ENCODE results near the gene TXNL4A. TPM values are rescaled to one million over a fixed set of nuclear protein-coding genes. Genes with fewer than 3 reads are reported as not detected.

TXNL4A gene
- total RNA-seq, 1 experiment from 2014 or later: 416 TPM

DNA sequence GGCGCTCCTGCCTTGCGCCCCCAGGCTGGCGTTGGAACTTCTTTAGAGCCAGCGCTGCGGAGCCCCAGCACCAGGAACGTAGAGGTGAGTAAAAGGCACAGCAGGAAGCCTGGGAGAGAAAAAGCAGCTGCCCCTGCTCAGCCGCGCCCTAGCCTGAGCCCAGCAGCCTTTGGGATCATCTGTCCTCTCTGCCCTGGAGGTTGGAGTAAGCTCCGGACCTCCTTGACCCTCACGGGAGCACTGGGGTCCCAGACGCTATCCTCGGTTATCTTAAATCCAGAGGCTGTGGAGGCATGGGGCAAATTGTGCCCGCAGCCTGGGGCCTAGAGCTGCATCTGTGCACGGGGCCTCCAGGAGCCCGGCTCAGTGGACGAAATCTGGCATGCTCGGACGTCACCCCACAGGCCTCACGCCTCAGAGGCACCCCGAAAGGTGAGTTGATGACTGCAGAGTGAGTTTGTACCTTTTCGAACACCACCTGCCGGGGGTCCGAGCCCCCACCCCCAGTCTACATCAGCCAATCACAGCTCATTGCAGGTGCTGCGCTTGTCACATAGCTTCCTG is 35.3 kb downstream of the TXNL4A start:
- no peak overlapping the region for H3K4me3 ChIP-seq (ENCODE audit: low read depth in 2 of 2, low read length in 2 of 2)
- ATAC-seq: peak; percentile 13; the same call in 1 of the 2 replicates
- intact Hi-C loops (cut with micrococcal nuclease; ENCODE audit: unreplicated experiment): no loop called here
- BruUV-seq (replicated peaks): no TSS peak
- H3K4me1 ChIP-seq (ENCODE audit: control insufficient read depth, insufficient read depth, low read length): peaks cover 29% of the 10 kb centered on the region
- no peaks in the 10 kb centered on the region for H3K27me3 ChIP-seq (ENCODE audit: control insufficient read depth, insufficient read depth, low read length)
- POLR2A ChIA-PET: interaction anchor here (0.5 to 0.7 kb wide), 2 partner anchors 9 to 11 kb away, joined by 3 to 12 read pairs; partner anchors contain the start of gene HSBP1L1
- TF ChIP-seq SIN3A (IDR thresholded peaks at IDR 0.05; ENCODE audit: borderline replicate concordance, insufficient read depth, low read depth, low read length): 0 out of 2 replicates have a peak, but pooled peaks have one; percentile 10
- TF ChIP-seq, protein P1, sequence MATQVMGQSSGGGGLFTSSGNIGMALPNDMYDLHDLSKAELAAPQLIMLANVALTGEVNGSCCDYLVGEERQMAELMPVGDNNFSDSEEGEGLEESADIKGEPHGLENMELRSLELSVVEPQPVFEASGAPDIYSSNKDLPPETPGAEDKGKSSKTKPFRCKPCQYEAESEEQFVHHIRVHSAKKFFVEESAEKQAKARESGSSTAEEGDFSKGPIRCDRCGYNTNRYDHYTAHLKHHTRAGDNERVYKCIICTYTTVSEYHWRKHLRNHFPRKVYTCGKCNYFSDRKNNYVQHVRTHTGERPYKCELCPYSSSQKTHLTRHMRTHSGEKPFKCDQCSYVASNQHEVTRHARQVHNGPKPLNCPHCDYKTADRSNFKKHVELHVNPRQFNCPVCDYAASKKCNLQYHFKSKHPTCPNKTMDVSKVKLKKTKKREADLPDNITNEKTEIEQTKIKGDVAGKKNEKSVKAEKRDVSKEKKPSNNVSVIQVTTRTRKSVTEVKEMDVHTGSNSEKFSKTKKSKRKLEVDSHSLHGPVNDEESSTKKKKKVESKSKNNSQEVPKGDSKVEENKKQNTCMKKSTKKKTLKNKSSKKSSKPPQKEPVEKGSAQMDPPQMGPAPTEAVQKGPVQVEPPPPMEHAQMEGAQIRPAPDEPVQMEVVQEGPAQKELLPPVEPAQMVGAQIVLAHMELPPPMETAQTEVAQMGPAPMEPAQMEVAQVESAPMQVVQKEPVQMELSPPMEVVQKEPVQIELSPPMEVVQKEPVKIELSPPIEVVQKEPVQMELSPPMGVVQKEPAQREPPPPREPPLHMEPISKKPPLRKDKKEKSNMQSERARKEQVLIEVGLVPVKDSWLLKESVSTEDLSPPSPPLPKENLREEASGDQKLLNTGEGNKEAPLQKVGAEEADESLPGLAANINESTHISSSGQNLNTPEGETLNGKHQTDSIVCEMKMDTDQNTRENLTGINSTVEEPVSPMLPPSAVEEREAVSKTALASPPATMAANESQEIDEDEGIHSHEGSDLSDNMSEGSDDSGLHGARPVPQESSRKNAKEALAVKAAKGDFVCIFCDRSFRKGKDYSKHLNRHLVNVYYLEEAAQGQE (IDR thresholded peaks at IDR 0.05; ENCODE audit: insufficient read depth in 1 of 2, low read depth in 2 of 2, low read length in 1 of 2): no peak
- TF ChIP-seq TCF7L2 (IDR thresholded peaks at IDR 0.05; ENCODE audit: low read depth, low read length): no peak
- DNase-seq (ENCODE audit: low read depth, low spot score): no peak
- no peaks in the 10 kb centered on the region for H3K9me3 ChIP-seq (ENCODE audit: control insufficient read depth, insufficient read depth, low read depth, low read length)
- H3K27ac ChIP-seq (ENCODE audit: low read length): no peak overlapping the region
- in situ Hi-C loops (cut with HindIII; ENCODE audit: low pct_unique_long_range_greater_than_20kb, low sequenced_read_pairs): no loop called here
- no peaks in the 10 kb centered on the region for H3K36me3 ChIP-seq (ENCODE audit: control insufficient read depth, insufficient read depth, low read length)
- CTCF ChIA-PET: interaction anchor here (0.9 kb wide), 1 partner anchor 11 kb away, joined by 11 read pairs; the partner anchor contains the start of gene HSBP1L1

DNA sequence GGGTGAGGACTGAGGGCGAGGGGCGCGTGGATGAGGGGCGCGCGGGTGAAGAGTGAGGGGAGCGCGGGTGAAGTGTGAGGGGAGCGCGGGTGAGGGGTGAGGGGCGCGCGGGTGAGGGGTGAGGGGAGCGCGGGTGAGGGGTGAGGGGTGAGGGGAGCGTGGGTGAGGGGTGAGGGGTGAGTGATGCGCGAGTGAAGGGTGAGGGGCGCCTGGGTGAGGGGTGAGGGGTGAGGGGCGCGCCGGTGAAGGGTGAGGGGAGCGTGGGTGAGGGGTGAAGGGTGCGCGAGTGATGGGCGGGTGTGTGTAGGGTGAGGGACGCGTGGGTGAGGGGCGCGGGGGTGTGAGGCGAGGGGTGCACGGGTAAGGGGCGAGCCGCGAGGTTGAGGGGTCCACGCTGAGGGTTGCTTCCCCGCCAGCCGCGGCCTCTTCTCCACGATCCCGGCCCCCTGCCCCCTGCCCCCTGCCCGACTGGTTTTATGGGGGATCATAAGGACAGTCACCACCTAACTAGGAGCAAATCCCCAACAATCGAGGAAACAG is 35.8 kb downstream of the TXNL4A start:
- peak overlapping the region; percentile 70 for H3K27ac ChIP-seq (ENCODE audit: low read length)
- BruUV-seq (replicated peaks): no TSS peak
- H3K36me3 ChIP-seq (ENCODE audit: control insufficient read depth, insufficient read depth, low read length): no peaks in the 10 kb centered on the region
- DNase-seq (ENCODE audit: low read depth, low spot score) (no peak), ATAC-seq (no peak)
- intact Hi-C loops (cut with micrococcal nuclease; ENCODE audit: unreplicated experiment): no loop called here
- no peaks in the 10 kb centered on the region for H3K27me3 ChIP-seq (ENCODE audit: control insufficient read depth, insufficient read depth, low read length)
- TF ChIP-seq TCF7L2 (IDR thresholded peaks at IDR 0.05; ENCODE audit: low read depth, low read length): no peak
- TF ChIP-seq, protein P1 (IDR thresholded peaks at IDR 0.05; ENCODE audit: insufficient read depth in 1 of 2, low read depth in 2 of 2, low read length in 1 of 2): no peak
- TF ChIP-seq CTCF (IDR thresholded peaks at IDR 0.05): no peak
- TF ChIP-seq SIN3A (IDR thresholded peaks at IDR 0.05; ENCODE audit: borderline replicate concordance, insufficient read depth, low read depth, low read length): no peak
- no peak for TF ChIP-seq POLR2AphosphoS5 (IDR thresholded peaks at IDR 0.05; ENCODE audit: low read depth, low read length)
- ChIA-PET CTCF (interaction anchor here (0.9 kb wide), 1 partner anchor 12 kb away, joined by 11 read pairs; the partner anchor contains the start of gene HSBP1L1), POLR2A (interaction anchor here (0.7 kb wide), 1 partner anchor 9 kb away, joined by 3 read pairs; no protein-coding TSS in a partner anchor)
- in situ Hi-C loops (cut with HindIII; ENCODE audit: low pct_unique_long_range_greater_than_20kb, low sequenced_read_pairs): no loop called here
- H3K4me3 ChIP-seq (ENCODE audit: low read depth in 2 of 2, low read length in 2 of 2): peak overlapping the region; percentile 65 to 77
- peaks cover 29% of the 10 kb centered on the region for H3K4me1 ChIP-seq (ENCODE audit: control insufficient read depth, insufficient read depth, low read length)
- no peaks in the 10 kb centered on the region for H3K9me3 ChIP-seq (ENCODE audit: control insufficient read depth, insufficient read depth, low read depth, low read length)
